Measurements from ENCODE around the gene GPR50.

The GPR50 gene

GRCh38 chrX:151228935-151229334 is 52.6 kb downstream of the GPR50 start:
- DNase-seq, result no peak

All from NCI-H510A (cell line).